OCI-LY7 (cell line): ENCODE results near the gene DCP2. TPM values are rescaled to one million over a fixed set of nuclear protein-coding genes. Genes with fewer than 3 reads are reported as not detected.

Source experiments
- BruUV-seq: library from RNA; stranded (reverse); fragments of 400-500 nt; replicated peaks from 2 replicates; lab custom pipeline; 2021; lab: Mats Ljungman, UMichigan
- CTCF ChIA-PET: fragments of 300-600 bp; sonication (Branson Sonifier 250); formaldehyde crosslinking; loops from one replicate; lab custom pipeline; 2022; ENCODE audit warnings: antibody characterized with exemption; ENCODE audit not compliant: unreplicated experiment; lab: Charles Lee
- POLR2A ChIA-PET: fragments of 300-600 bp; sonication (Branson Sonifier 250); formaldehyde crosslinking; loops from one replicate; lab custom pipeline; 2022; ENCODE audit warnings: antibody characterized with exemption; lab: Charles Lee
- DNase-seq: peaks from one replicate; pipeline ENCODE4 v3.0.0-alpha.2; 2015; ENCODE audit warnings: low spot score
- H2AFZ ChIP-seq: fragments of 200-600 bp; sonication (generic), shearing (Covaris generic); 2 replicates; pipeline ENCODE4 v1.6.1; 2014; ENCODE audit warnings: mild to moderate bottlenecking, antibody characterized with exemption, low read length, moderate library complexity
- H3K27ac ChIP-seq: fragments of 200-600 bp; sonication (generic); 2 replicates; pipeline ENCODE4 v1.5.1; 2014; ENCODE audit warnings: mixed run types, low read depth, mild to moderate bottlenecking, moderate library complexity, low read length, inconsistent platforms; ENCODE audit not compliant: poor library complexity, severe bottlenecking
- H3K36me3 ChIP-seq: fragments of 200-600 bp; sonication (generic); 2 replicates; pipeline ENCODE4 v1.6.1; 2014; ENCODE audit warnings: mild to moderate bottlenecking, antibody characterized with exemption, low read length, moderate library complexity, mixed read lengths; ENCODE audit not compliant: insufficient read depth
- H3K4me1 ChIP-seq: fragments of 200-600 bp; sonication (generic); 2 replicates; pipeline ENCODE4 v1.5.1; 2014; ENCODE audit warnings: mild to moderate bottlenecking, low read length; ENCODE audit not compliant: insufficient read depth, poor library complexity, severe bottlenecking
- H3K4me2 ChIP-seq: fragments of 200-600 bp; sonication (generic); 2 replicates; pipeline ENCODE4 v1.6.1; 2014; ENCODE audit warnings: mild to moderate bottlenecking, low read length
- H3K4me3 ChIP-seq: fragments of 200-600 bp; sonication (generic); 2 replicates; pipeline ENCODE4 v1.5.1; 2014; ENCODE audit warnings: mild to moderate bottlenecking, low read depth, low read length; ENCODE audit not compliant: poor library complexity, severe bottlenecking
- H3K79me2 ChIP-seq: fragments of 200-600 bp; sonication (generic); 2 replicates; pipeline ENCODE4 v1.6.1; 2016; ENCODE audit warnings: low read depth, mild to moderate bottlenecking, low read length, moderate library complexity, mixed read lengths; ENCODE audit not compliant: insufficient read depth
- H3K9me2 ChIP-seq: fragments of 200-600 bp; sonication (generic); 2 replicates; pipeline ENCODE4 v1.6.1; 2016; ENCODE audit warnings: mild to moderate bottlenecking, low read length, mixed read lengths; ENCODE audit not compliant: insufficient read depth
- H3K9me3 ChIP-seq: fragments of 200-600 bp; sonication (generic); 2 replicates; pipeline ENCODE4 v1.6.1; 2014; ENCODE audit warnings: mild to moderate bottlenecking, mixed run types, low read length, mixed read lengths
- H4K20me1 ChIP-seq: fragments of 200-600 bp; sonication (generic); 2 replicates; pipeline ENCODE4 v1.6.1; 2014; ENCODE audit warnings: mild to moderate bottlenecking, antibody characterized with exemption, low read length, moderate library complexity, mixed read lengths; ENCODE audit not compliant: insufficient read depth
- EZH2phosphoT487 ChIP-seq: fragments of 200-600 bp; sonication (generic); IDR thresholded peaks from 2 replicates; pipeline ENCODE4 v1.6.1; 2018; ENCODE audit warnings: low read depth, borderline replicate concordance, mild to moderate bottlenecking, mixed run types, antibody characterized with exemption, low read length, moderate library complexity, mixed read lengths
- intact Hi-C: fragments of 100-400 bp; cut with micrococcal nuclease; formaldehyde crosslinking; loops from one replicate; pipeline ENCODE4 v1.10.0; 2022; ENCODE audit not compliant: unreplicated experiment
- total RNA-seq, 2 experiments: library from RNA; depleted of rRNA in 1 of 2; stranded (reverse); fragments of >200 nt in 1 of 2; shearing (Covaris generic) in 1 of 2; gene quantifications; 2 replicates each; pipeline ENCODE4 v1.2.3, GENCODE V29; 2014 to 2022
- TF ChIP-seq, protein P1 (sequence below): fragments of 200-600 bp; sonication (generic); conservative IDR thresholded peaks from 2 replicates; pipeline ENCODE4 v1.5.1; 2014; ENCODE audit warnings: mild to moderate bottlenecking, antibody characterized with exemption, low read length, moderate library complexity, mixed read lengths

DCP2 gene
- total RNA-seq, 2 experiments from 2014 or later, result 81.3 to 139 TPM

DNA sequence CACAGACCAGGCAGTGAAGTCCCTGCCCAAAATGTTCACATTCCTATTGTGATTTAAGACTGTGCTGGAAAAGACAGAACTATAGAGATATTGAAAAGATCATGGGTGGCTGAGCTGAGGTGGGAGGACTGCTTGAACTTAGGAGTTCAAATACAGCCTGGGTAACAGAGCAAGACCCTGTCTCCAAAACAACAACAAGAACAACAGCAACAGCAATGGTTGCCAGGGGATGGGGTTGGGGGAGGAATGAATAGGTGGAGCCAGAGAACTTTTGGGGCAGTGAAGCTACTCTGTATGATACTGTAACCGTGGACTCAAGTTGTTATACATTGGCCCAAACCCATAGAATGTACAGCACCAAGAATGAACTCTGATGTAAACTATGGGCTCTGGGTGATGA, 88.2 kb downstream of the DCP2 start:
- H4K20me1 ChIP-seq, result no peaks in the 10 kb centered on the region
- POLR2A ChIA-PET, result interaction anchor here (0.6 kb wide), 1 partner anchor 86 kb away, joined by 3 read pairs; no protein-coding TSS in a partner anchor
- BruUV-seq, result no TSS peak
- no peaks in the 10 kb centered on the region for H3K79me2 ChIP-seq
- no peak for TF ChIP-seq EZH2phosphoT487
- TF ChIP-seq, protein P1, sequence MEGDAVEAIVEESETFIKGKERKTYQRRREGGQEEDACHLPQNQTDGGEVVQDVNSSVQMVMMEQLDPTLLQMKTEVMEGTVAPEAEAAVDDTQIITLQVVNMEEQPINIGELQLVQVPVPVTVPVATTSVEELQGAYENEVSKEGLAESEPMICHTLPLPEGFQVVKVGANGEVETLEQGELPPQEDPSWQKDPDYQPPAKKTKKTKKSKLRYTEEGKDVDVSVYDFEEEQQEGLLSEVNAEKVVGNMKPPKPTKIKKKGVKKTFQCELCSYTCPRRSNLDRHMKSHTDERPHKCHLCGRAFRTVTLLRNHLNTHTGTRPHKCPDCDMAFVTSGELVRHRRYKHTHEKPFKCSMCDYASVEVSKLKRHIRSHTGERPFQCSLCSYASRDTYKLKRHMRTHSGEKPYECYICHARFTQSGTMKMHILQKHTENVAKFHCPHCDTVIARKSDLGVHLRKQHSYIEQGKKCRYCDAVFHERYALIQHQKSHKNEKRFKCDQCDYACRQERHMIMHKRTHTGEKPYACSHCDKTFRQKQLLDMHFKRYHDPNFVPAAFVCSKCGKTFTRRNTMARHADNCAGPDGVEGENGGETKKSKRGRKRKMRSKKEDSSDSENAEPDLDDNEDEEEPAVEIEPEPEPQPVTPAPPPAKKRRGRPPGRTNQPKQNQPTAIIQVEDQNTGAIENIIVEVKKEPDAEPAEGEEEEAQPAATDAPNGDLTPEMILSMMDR, result no peak
- no peak overlapping the region for H3K4me2 ChIP-seq
- H3K9me2 ChIP-seq, result no peaks in the 10 kb centered on the region
- peaks cover 8% of the 10 kb centered on the region for H3K4me1 ChIP-seq
- H3K27ac ChIP-seq, result no peak overlapping the region
- no peaks in the 10 kb centered on the region for H3K9me3 ChIP-seq
- CTCF ChIA-PET, result no interaction called here
- DNase-seq, result no peak
- no peak overlapping the region for H3K4me3 ChIP-seq
- intact Hi-C loops, result no loop called here
- no peak overlapping the region for H2AFZ ChIP-seq
- no peaks in the 10 kb centered on the region for H3K36me3 ChIP-seq

GRCh38 chr5:113065626-113066025, 89.0 kb downstream of the DCP2 start:
- H3K36me3 ChIP-seq, result no peaks in the 10 kb centered on the region
- no peak for DNase-seq
- H3K4me2 ChIP-seq, result no peak overlapping the region
- intact Hi-C loops, result no loop called here
- no peak overlapping the region for H2AFZ ChIP-seq
- no peak overlapping the region for H3K27ac ChIP-seq
- POLR2A ChIA-PET, result interaction anchor here (0.5 to 0.6 kb wide), 2 partner anchors 24 to 136 kb away, joined by 4 to 5 read pairs; no protein-coding TSS in a partner anchor
- H3K79me2 ChIP-seq, result no peaks in the 10 kb centered on the region
- CTCF ChIA-PET, result no interaction called here
- BruUV-seq, result no TSS peak
- peaks cover 8% of the 10 kb centered on the region for H3K4me1 ChIP-seq
- TF ChIP-seq EZH2phosphoT487, result no peak
- TF ChIP-seq, protein P1, result no peak
- no peak overlapping the region for H3K4me3 ChIP-seq
- no peaks in the 10 kb centered on the region for H4K20me1 ChIP-seq
- no peaks in the 10 kb centered on the region for H3K9me2 ChIP-seq
- no peaks in the 10 kb centered on the region for H3K9me3 ChIP-seq

DNA sequence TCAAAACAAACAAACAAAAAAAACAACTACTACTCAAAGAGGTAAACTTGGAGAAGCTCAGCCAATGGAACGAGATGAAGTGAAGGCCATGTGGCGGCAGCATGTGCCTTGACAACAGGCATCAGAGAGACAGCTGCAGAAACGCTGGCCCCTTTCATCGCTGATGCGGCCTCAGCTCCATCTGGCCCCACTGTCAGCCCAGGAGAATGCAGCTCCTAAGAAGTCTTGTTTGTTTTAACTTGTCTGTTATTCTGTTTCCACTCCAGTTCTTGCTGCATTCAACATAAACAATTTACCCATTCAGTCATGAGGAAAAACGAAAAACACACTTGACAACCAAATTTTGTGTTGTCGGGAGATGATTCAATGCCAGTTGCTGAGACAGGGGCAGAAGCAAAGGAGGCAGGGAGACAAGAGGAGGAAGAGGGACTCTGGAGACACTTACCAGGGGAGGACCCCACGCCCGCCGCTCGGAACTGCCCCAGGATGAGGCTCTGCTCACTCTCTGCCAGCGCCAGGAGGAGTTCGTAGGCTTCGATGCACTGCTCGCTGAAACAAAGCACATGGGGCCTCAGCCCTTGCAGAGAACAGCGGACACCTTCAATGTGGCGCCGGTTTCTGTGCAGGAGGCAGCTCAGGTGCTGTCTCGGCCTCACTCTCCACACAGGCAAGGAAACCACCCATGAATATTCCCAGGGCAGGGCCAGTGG, 91.2 kb downstream of the DCP2 start:
- H3K79me2 ChIP-seq, result no peaks in the 10 kb centered on the region
- intact Hi-C loops, result no loop called here
- TF ChIP-seq, protein P1, result no peak
- TF ChIP-seq EZH2phosphoT487, result no peak

More for the DNA sequence above, 91.2 kb downstream of the DCP2 start:
- ChIA-PET CTCF (no interaction called here), POLR2A (interaction anchor here (0.9 kb wide), 1 partner anchor 13 kb away, joined by 3 read pairs; no protein-coding TSS in a partner anchor)
- Histone ChIP-seq H2AFZ (no peak overlapping the region), H4K20me1 (no peaks in the 10 kb centered on the region), H3K4me1 (no peaks in the 10 kb centered on the region), H3K9me3 (no peaks in the 10 kb centered on the region), H3K36me3 (no peaks in the 10 kb centered on the region), H3K4me3 (no peak overlapping the region), H3K9me2 (no peaks in the 10 kb centered on the region), H3K27ac (no peak overlapping the region), H3K4me2 (no peak overlapping the region)
- no TSS peak for BruUV-seq
- DNase-seq, result no peak
